Neuronal stem cell (in vitro differentiated cells): Measurements from ENCODE around the gene DBI.

Experiments used
- DNase-seq: peaks from one replicate; pipeline ENCODE4 v3.0.0-alpha.2; 2013; ENCODE audit warnings: low spot score
- H2AFZ ChIP-seq: one replicate; pipeline ENCODE4 v1.6.1; 2013; ENCODE audit warnings: mild to moderate bottlenecking, low read length, inconsistent platforms
- H2AK5ac ChIP-seq: 2 replicates; pipeline ENCODE4 v1.6.1; 2013; ENCODE audit warnings: low read depth, mild to moderate bottlenecking, inconsistent platforms, low read length, moderate library complexity, mixed read lengths
- H2BK120ac ChIP-seq: 2 replicates; pipeline ENCODE4 v1.6.1; 2013; ENCODE audit warnings: low read depth, mild to moderate bottlenecking, inconsistent platforms, low read length, moderate library complexity, mixed read lengths
- H2BK12ac ChIP-seq: one replicate; pipeline ENCODE4 v1.6.1; 2013; ENCODE audit warnings: low read length, inconsistent platforms
- H2BK15ac ChIP-seq: 2 replicates; pipeline ENCODE4 v1.6.1; 2013; ENCODE audit warnings: mild to moderate bottlenecking, low read length, inconsistent platforms, mixed read lengths
- H2BK5ac ChIP-seq: one replicate; pipeline ENCODE4 v1.6.1; 2013; ENCODE audit warnings: inconsistent platforms, mild to moderate bottlenecking, low read length, moderate library complexity
- H3K14ac ChIP-seq: one replicate; pipeline ENCODE4 v1.6.1; 2013; ENCODE audit warnings: low read length, inconsistent platforms
- H3K18ac ChIP-seq: 2 replicates; pipeline ENCODE4 v1.6.1; 2013; ENCODE audit warnings: low read length, inconsistent platforms
- H3K23ac ChIP-seq: 2 replicates; pipeline ENCODE4 v1.6.1; 2013; ENCODE audit warnings: low read depth, mild to moderate bottlenecking, mixed read lengths, low read length, inconsistent platforms; ENCODE audit not compliant: poor library complexity
- H3K27ac ChIP-seq: replicated peaks from 3 replicates; pipeline ENCODE4 v1.5.1; 2013; ENCODE audit warnings: low read length, inconsistent platforms
- H3K27me3 ChIP-seq, 3 experiments: 2 replicates each; pipeline ENCODE4 v1.6.1; 2013; ENCODE audit warnings: low read length in 3 of 3, mild to moderate bottlenecking in 2 of 3, inconsistent platforms in 1 of 3, low read depth in 1 of 3, mixed read lengths in 1 of 3, moderate library complexity in 1 of 3; ENCODE audit not compliant: control insufficient read depth in 3 of 3, insufficient read depth in 3 of 3
- H3K36me3 ChIP-seq, 2 donors: replicated peaks in 1 of 2; 2 replicates each; pipeline ENCODE4 v1.6.1; 2013; ENCODE audit warnings: low read length in 2 of 2; ENCODE audit not compliant: control insufficient read depth in 2 of 2, insufficient read depth in 2 of 2
- H3K4ac ChIP-seq: 2 replicates; pipeline ENCODE4 v1.6.1; 2013; ENCODE audit warnings: inconsistent platforms, mild to moderate bottlenecking, low read length, moderate library complexity
- H3K4me1 ChIP-seq, 2 donors: 1 replicate in 1 of 2; 2 replicates in 1 of 2; pipeline ENCODE4 v1.6.1; 2013; ENCODE audit warnings: low read length in 2 of 2, low read depth in 1 of 2; ENCODE audit not compliant: control insufficient read depth in 2 of 2, insufficient read depth in 1 of 2
- H3K4me2 ChIP-seq: one replicate; pipeline ENCODE4 v1.6.1; 2013; ENCODE audit warnings: mild to moderate bottlenecking, low read length, inconsistent platforms; ENCODE audit not compliant: insufficient read depth, poor library complexity, severe bottlenecking
- H3K4me3 ChIP-seq, 2 donors: 2 replicates each; pipeline ENCODE4 v1.5.1; 2013; ENCODE audit warnings: low read length in 2 of 2, mild to moderate bottlenecking in 2 of 2, inconsistent platforms in 1 of 2, moderate library complexity in 1 of 2
- H3K79me1 ChIP-seq: one replicate; pipeline ENCODE4 v1.6.1; 2013; ENCODE audit warnings: low read depth, mild to moderate bottlenecking, inconsistent platforms, low read length, moderate library complexity
- H3K9ac ChIP-seq: one replicate; pipeline ENCODE4 v1.6.1; 2013; ENCODE audit warnings: mild to moderate bottlenecking, low read depth, low read length, inconsistent platforms; ENCODE audit not compliant: poor library complexity
- H3K9me3 ChIP-seq, 2 donors: replicated peaks in 1 of 2; 2 replicates each; pipeline versions ENCODE3 to v1.6.1; 2013; ENCODE audit warnings: low read length in 2 of 2, mild to moderate bottlenecking in 2 of 2, inconsistent platforms in 1 of 2, low read depth in 1 of 2, mixed read lengths in 1 of 2, moderate library complexity in 1 of 2; ENCODE audit not compliant: control insufficient read depth in 2 of 2, insufficient read depth in 1 of 2
- H4K8ac ChIP-seq: one replicate; pipeline ENCODE4 v1.6.1; 2013; ENCODE audit warnings: low read depth, mild to moderate bottlenecking, inconsistent platforms, low read length, moderate library complexity
- H4K91ac ChIP-seq: one replicate; pipeline ENCODE4 v1.6.1; 2013; ENCODE audit warnings: low read length, low read depth, mild to moderate bottlenecking, inconsistent platforms; ENCODE audit not compliant: poor library complexity
- WGBS, 2 donors: extraction: QIAGEN DNeasy Blood & Tissue Kit; methylation state at CpG; one replicate each; pipeline ENCODE4 v1.1.7; 2013; ENCODE audit warnings: missing lambda C conversion rate in 2 of 2, mixed read lengths in 1 of 2; ENCODE audit not compliant: insufficient read length in 2 of 2, insufficient replicate concordance in 1 of 2; ENCODE audit errors: extremely low coverage in 2 of 2; 5-methylcytosine and 5-hydroxymethylcytosine counted together

Gene DBI

DNA sequence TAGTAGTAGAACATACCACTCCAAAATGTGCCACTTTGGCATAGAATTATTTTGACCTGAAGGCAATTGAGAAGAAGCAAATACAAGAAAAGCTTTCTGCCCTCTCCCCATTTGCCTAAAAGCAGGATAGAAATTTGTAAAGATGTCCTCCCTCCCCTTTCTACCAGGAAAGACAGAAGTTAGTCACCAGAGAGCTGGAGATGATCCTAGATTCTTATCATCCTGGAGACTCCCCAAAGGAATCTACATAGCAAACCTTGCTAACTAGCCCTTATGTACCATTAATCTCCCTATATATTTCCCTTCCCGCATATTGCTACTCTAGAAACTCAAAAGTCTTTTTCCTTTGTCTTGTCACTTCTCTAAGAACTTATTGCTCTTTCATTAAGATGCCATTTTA, 52.3 kb downstream of the DBI start:
- H4K8ac ChIP-seq: no peak overlapping the region
- no peak overlapping the region for H2BK12ac ChIP-seq
- no peak overlapping the region for H2BK15ac ChIP-seq
- no peak overlapping the region for H3K14ac ChIP-seq
- DNase-seq: no peak
- H3K79me1 ChIP-seq: no peaks in the 10 kb centered on the region
- H3K4me2 ChIP-seq: no peak overlapping the region
- peaks cover 0 to 3% (median 0%) of the 10 kb centered on the region in 3 experiments for H3K27me3 ChIP-seq
- H2BK120ac ChIP-seq: no peak overlapping the region
- no peak overlapping the region for H2AFZ ChIP-seq
- no peak overlapping the region for H3K4me3 ChIP-seq
- H3K4me1 ChIP-seq: peaks cover 0 to 3% of the 10 kb centered on the region in 2 donors
- no peak overlapping the region for H4K91ac ChIP-seq
- H3K27ac ChIP-seq: no peak overlapping the region
- no peak overlapping the region for H3K4ac ChIP-seq
- no peak overlapping the region for H3K9ac ChIP-seq
- WGBS, 2 donors: no CpG with 5 or more reads among the region's 1 CpG
- no peaks in the 10 kb centered on the region for H3K36me3 ChIP-seq
- peaks cover 7 to 11% of the 10 kb centered on the region in 2 donors for H3K9me3 ChIP-seq
- H2BK5ac ChIP-seq: no peak overlapping the region
- H3K18ac ChIP-seq: no peak overlapping the region
- no peak overlapping the region for H2AK5ac ChIP-seq
- no peak overlapping the region for H3K23ac ChIP-seq

DNA sequence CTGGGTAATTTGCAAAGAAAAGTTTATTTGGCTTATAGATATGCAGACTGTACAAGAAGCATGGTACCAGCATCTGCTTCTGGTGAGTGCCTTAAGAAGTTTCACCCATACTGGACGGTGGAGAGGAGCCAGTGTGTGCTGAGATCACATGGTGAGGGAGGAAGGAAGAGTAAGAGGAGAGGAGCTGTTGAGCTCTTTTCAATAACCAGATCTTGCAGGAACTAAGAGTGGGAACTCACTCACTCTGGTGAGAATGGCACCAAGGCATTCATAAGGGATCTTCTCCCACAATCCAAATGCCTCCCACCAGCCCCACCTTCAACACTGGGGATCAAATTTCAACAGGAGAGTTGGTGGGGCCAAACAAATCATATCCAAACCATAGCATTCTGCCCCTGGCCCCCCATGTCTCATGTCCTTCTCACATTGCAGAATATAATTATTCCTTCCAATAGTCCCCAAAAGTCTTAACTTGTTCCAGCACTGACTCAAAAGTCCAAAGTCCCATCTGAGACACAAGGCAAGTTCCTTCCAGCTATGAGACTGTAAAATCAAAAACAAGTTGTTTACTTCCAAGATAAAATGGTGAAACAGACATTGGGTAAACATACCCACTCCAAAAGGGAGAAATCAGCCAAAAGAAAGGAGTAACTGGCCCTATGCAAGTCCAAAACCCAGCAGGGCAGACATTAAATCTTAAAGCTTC, 53.2 kb downstream of the DBI start:
- peaks cover 0 to 3% (median 0%) of the 10 kb centered on the region in 3 experiments for H3K27me3 ChIP-seq
- no peak overlapping the region for H3K4me3 ChIP-seq
- H2AFZ ChIP-seq: no peak overlapping the region
- no peak overlapping the region for H2BK120ac ChIP-seq
- no peak overlapping the region for H3K9ac ChIP-seq
- no CpG with 5 or more reads among the region's 1 CpG for WGBS, 2 donors
- H3K4ac ChIP-seq: no peak overlapping the region
- no peak overlapping the region for H2AK5ac ChIP-seq
- H3K9me3 ChIP-seq: peaks cover 7 to 11% of the 10 kb centered on the region in 2 donors
- no peak overlapping the region for H3K27ac ChIP-seq
- H3K18ac ChIP-seq: no peak overlapping the region
- H4K8ac ChIP-seq: no peak overlapping the region
- no peak overlapping the region for H3K14ac ChIP-seq
- no peak overlapping the region for H3K23ac ChIP-seq
- H2BK5ac ChIP-seq: no peak overlapping the region
- H2BK12ac ChIP-seq: no peak overlapping the region
- H3K79me1 ChIP-seq: no peaks in the 10 kb centered on the region
- no peak overlapping the region for H3K4me2 ChIP-seq
- H3K36me3 ChIP-seq: no peaks in the 10 kb centered on the region
- DNase-seq: no peak
- H4K91ac ChIP-seq: no peak overlapping the region
- peaks cover 0 to 3% of the 10 kb centered on the region in 2 donors for H3K4me1 ChIP-seq
- H2BK15ac ChIP-seq: no peak overlapping the region

DNA sequence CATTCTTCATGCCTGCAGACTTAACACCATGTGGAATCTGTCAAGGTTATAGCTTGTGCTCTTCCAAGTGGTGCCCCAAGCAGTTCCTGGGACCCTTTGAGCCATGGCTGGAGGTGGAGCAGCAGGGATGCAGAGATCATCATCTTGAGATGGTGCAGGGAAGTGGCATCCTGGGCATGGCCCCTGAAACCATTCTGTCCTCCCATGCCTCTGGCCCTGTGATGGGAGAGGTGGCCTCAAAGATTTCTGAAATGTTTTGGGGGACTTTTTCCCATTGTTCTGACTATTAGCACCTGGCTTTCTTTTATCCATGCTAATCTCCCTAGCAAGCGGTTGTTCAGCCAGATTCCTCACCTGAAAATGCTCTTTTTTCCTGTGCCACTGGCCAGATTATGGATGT, 54.5 kb downstream of the DBI start:
- no peak overlapping the region for H4K8ac ChIP-seq
- no peak overlapping the region for H2AK5ac ChIP-seq
- H2BK15ac ChIP-seq: no peak overlapping the region
- H2BK12ac ChIP-seq: no peak overlapping the region
- no peak overlapping the region for H2BK120ac ChIP-seq
- H3K79me1 ChIP-seq: no peaks in the 10 kb centered on the region
- no peak overlapping the region for H3K18ac ChIP-seq
- DNase-seq: no peak
- no peak overlapping the region for H3K23ac ChIP-seq
- peaks cover 7 to 11% of the 10 kb centered on the region in 2 donors for H3K9me3 ChIP-seq
- no CpG with 5 or more reads among the region's 1 CpG for WGBS, 2 donors
- H3K4me2 ChIP-seq: no peak overlapping the region
- H3K27me3 ChIP-seq: peaks cover 0 to 7% (median 0%) of the 10 kb centered on the region in 3 experiments
- no peak overlapping the region for H3K4me3 ChIP-seq
- H3K27ac ChIP-seq: no peak overlapping the region
- H3K14ac ChIP-seq: no peak overlapping the region
- H3K4me1 ChIP-seq: peaks cover 0 to 3% of the 10 kb centered on the region in 2 donors
- H3K4ac ChIP-seq: no peak overlapping the region
- no peak overlapping the region for H2BK5ac ChIP-seq
- no peak overlapping the region for H3K9ac ChIP-seq
- H3K36me3 ChIP-seq: no peaks in the 10 kb centered on the region
- no peak overlapping the region for H4K91ac ChIP-seq
- H2AFZ ChIP-seq: no peak overlapping the region

DNA sequence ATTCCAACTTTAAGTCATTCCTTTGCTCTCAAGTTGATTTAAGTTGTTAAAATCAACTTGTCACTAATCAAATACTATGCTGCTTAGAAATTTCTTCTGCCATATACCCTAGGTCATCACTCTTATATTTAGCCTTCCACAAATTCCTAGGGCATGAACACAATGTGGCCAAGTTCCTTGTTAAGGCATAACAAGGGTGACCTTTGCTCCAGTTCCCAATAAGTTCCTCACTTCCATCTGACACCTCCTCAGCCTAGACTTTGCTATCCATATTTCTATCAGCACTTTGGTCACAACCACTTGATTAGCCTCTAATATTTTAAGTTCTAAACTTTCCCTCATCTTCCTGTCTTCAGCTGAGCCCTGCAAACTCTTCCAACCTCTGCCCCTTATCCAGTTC, 55.0 kb downstream of the DBI start:
- no peak overlapping the region for H3K14ac ChIP-seq
- no peaks in the 10 kb centered on the region for H3K79me1 ChIP-seq

More for the DNA sequence above, 55.0 kb downstream of the DBI start:
- Histone ChIP-seq H3K4me3 (no peak overlapping the region), H3K9ac (no peak overlapping the region), H3K9me3 (peaks cover 7 to 11% of the 10 kb centered on the region in 2 donors), H2AK5ac (no peak overlapping the region), H2BK12ac (no peak overlapping the region), H3K4me1 (peaks cover 0 to 3% of the 10 kb centered on the region in 2 donors), H2BK120ac (no peak overlapping the region), H2BK5ac (no peak overlapping the region), H3K27ac (no peak overlapping the region), H2AFZ (no peak overlapping the region), H3K27me3 (peaks cover 0 to 11% (median 0%) of the 10 kb centered on the region in 3 experiments), H4K8ac (no peak overlapping the region), H2BK15ac (no peak overlapping the region), H3K23ac (no peak overlapping the region), H3K18ac (no peak overlapping the region), H3K4ac (no peak overlapping the region), H3K36me3 (no peaks in the 10 kb centered on the region), H3K4me2 (no peak overlapping the region), H4K91ac (no peak overlapping the region)
- no peak for DNase-seq
